ENCODE measurements around the gene ZNF626. TPM values are rescaled to one million over a fixed set of nuclear protein-coding genes. Genes with fewer than 3 reads are reported as not detected.
A peak's percentile ranks its signal among the peaks of the same experiment; 100 is the strongest.
"Not testable (repeated sequence)": the region's sequence is repeated elsewhere in the genome, so short reads cannot be mapped to it uniquely, and the experiment has no call there.

Gene ZNF626
- polyA plus RNA-seq, 1 donor from 2014 or later, result 41.8 TPM

DNA sequence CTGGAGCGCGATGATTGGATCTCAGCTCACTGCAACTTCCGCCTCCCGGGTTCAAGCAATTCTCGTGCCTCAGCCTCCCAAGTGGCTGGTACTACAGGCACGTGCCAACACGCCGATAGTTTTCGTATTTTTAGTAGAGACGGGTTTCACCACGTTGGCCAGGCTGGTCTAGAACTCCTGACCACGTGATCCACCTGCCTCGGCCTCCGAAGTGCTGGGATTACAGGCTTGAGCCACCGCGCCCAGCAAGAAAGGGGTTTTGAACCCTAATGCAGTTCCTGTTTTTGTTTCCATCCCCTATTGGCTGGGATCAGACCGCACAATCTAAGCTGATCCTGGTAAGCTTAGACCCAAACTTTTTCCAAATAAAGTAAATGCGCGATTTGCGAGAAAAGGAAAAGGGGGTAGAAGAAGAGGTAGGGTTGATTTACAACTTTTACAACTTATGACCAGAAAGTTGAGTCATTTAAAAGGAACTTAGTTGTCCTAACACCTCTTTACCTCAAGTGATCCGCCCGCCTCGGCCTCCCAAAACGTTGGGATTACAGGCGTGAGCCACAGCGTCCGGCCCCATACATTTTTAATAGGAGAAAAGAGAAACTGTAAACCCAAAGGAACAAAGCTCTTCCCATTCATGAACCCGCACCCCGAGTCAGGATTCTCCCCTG, 764 bp downstream of the ZNF626 start:
- H3K36me3 ChIP-seq (ENCODE audit: insufficient read depth, low read length), result peaks cover 5% of the 10 kb centered on the region
- peak overlapping the region; percentile 97 for H3K27ac ChIP-seq (ENCODE audit: low read length)
- H3K27me3 ChIP-seq (ENCODE audit: insufficient read depth, low read depth, low read length), result no peaks in the 10 kb centered on the region
- H3K9me3 ChIP-seq (ENCODE audit: low read length), result peaks cover 5% of the 10 kb centered on the region
- H4K20me1 ChIP-seq (ENCODE audit: insufficient read depth), result no peaks in the 10 kb centered on the region
- peak overlapping the region; percentile 71 for H3K4me2 ChIP-seq (ENCODE audit: low read length)
- no peaks in the 10 kb centered on the region for H3F3A ChIP-seq (ENCODE audit: insufficient read depth, low read length, poor library complexity, severe bottlenecking)
- H3K9ac ChIP-seq (ENCODE audit: low read length), result peak overlapping the region; percentile 96
- peaks cover 51% of the 10 kb centered on the region for H3K79me2 ChIP-seq (replicated peaks; ENCODE audit: insufficient read depth, low read length)
- H2AFZ ChIP-seq (ENCODE audit: low read depth, low read length), result peak overlapping the region; percentile 81
- H3K4me3 ChIP-seq (ENCODE audit: low read length), result peak overlapping the region; percentile 79
- peak; percentile 17 for TF ChIP-seq MXI1 (conservative IDR thresholded peaks at IDR 0.05; ENCODE audit: poor library complexity, severe bottlenecking)
- TF ChIP-seq POLR2AphosphoS5 (IDR thresholded peaks at IDR 0.05), result no peak
- H3K9me2 ChIP-seq (ENCODE audit: insufficient read depth, low read length), result no peaks in the 10 kb centered on the region

DNA sequence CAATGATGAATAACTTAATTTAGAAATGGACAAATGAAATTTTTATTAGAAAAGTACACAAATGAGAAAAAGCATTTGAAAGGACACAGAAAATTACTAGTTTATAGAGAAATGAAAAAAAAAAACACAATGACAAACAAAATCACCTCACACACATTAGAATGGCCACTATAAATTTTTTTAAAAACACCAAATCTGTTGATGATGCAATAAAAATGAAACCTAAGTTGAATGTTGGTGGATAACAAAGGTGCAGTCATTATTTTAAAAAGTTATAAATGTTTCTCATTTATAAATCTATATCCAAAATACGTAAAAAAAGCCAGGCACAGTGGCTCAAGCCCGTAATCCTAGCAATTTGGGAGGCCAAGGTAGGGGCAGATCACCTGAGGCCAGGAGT, 20.8 kb downstream of the ZNF626 start:
- no peak overlapping the region for H3K4me2 ChIP-seq (ENCODE audit: low read length)
- peaks cover 11% of the 10 kb centered on the region for H3K79me2 ChIP-seq (replicated peaks; ENCODE audit: insufficient read depth, low read length)
- no peaks in the 10 kb centered on the region for H3K27me3 ChIP-seq (ENCODE audit: insufficient read depth, low read depth, low read length)
- no peak overlapping the region for H3K4me3 ChIP-seq (ENCODE audit: low read length)
- H3K9me2 ChIP-seq (ENCODE audit: insufficient read depth, low read length), result no peaks in the 10 kb centered on the region
- no peak overlapping the region for H3K27ac ChIP-seq (ENCODE audit: low read length)
- no peak overlapping the region for H2AFZ ChIP-seq (ENCODE audit: low read depth, low read length)
- no peaks in the 10 kb centered on the region for H4K20me1 ChIP-seq (ENCODE audit: insufficient read depth)
- H3K9ac ChIP-seq (ENCODE audit: low read length), result no peak overlapping the region
- TF ChIP-seq, protein P1, sequence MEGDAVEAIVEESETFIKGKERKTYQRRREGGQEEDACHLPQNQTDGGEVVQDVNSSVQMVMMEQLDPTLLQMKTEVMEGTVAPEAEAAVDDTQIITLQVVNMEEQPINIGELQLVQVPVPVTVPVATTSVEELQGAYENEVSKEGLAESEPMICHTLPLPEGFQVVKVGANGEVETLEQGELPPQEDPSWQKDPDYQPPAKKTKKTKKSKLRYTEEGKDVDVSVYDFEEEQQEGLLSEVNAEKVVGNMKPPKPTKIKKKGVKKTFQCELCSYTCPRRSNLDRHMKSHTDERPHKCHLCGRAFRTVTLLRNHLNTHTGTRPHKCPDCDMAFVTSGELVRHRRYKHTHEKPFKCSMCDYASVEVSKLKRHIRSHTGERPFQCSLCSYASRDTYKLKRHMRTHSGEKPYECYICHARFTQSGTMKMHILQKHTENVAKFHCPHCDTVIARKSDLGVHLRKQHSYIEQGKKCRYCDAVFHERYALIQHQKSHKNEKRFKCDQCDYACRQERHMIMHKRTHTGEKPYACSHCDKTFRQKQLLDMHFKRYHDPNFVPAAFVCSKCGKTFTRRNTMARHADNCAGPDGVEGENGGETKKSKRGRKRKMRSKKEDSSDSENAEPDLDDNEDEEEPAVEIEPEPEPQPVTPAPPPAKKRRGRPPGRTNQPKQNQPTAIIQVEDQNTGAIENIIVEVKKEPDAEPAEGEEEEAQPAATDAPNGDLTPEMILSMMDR (IDR thresholded peaks at IDR 0.05; ENCODE audit: poor library complexity, severe bottlenecking), result no peak
- TF ChIP-seq EZH2 (IDR thresholded peaks at IDR 0.05; ENCODE audit: borderline replicate concordance, insufficient read depth, low read length, poor library complexity, severe bottlenecking), result no peak
- TF ChIP-seq TAF1 (IDR thresholded peaks at IDR 0.05; ENCODE audit: low read depth), result no peak
- no peak for TF ChIP-seq RAD21 (conservative IDR thresholded peaks at IDR 0.05)
- peaks cover 22% of the 10 kb centered on the region for H3K9me3 ChIP-seq (ENCODE audit: low read length)
- no peaks in the 10 kb centered on the region for H3F3A ChIP-seq (ENCODE audit: insufficient read depth, low read length, poor library complexity, severe bottlenecking)
- peaks cover 52% of the 10 kb centered on the region for H3K36me3 ChIP-seq (ENCODE audit: insufficient read depth, low read length)

DNA sequence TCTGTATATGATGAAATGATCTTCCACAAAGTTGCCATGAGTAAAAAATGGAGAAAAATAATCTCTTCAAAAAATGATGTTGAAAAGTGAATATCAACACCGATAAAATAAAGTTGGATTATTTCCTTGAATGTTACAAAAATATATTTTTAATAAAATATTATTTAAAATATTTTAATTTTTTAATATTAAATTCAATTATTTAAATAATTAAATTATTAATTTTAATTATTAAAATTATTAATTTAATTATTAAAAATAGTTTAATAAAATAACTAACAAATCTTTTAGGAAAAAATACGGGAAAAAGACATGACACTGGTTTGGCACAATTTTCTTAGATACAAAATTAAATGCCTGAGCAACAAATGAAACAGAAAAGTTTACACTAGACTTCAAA, 21.3 kb downstream of the ZNF626 start:
- H3K27ac ChIP-seq (ENCODE audit: low read length), result no peak overlapping the region
- H3K9me2 ChIP-seq (ENCODE audit: insufficient read depth, low read length), result no peaks in the 10 kb centered on the region
- no peak overlapping the region for H3K4me3 ChIP-seq (ENCODE audit: low read length)
- peaks cover 25% of the 10 kb centered on the region for H3K9me3 ChIP-seq (ENCODE audit: low read length)
- peaks cover 54% of the 10 kb centered on the region for H3K36me3 ChIP-seq (ENCODE audit: insufficient read depth, low read length)
- no peaks in the 10 kb centered on the region for H4K20me1 ChIP-seq (ENCODE audit: insufficient read depth)
- no peaks in the 10 kb centered on the region for H3K27me3 ChIP-seq (ENCODE audit: insufficient read depth, low read depth, low read length)
- no peak overlapping the region for H3K4me2 ChIP-seq (ENCODE audit: low read length)
- H3K79me2 ChIP-seq (replicated peaks; ENCODE audit: insufficient read depth, low read length), result peaks cover 11% of the 10 kb centered on the region
- H2AFZ ChIP-seq (ENCODE audit: low read depth, low read length), result no peak overlapping the region
- no peaks in the 10 kb centered on the region for H3F3A ChIP-seq (ENCODE audit: insufficient read depth, low read length, poor library complexity, severe bottlenecking)
- TF ChIP-seq, protein P1 (IDR thresholded peaks at IDR 0.05; ENCODE audit: poor library complexity, severe bottlenecking), result no peak
- TF ChIP-seq POLR2AphosphoS5 (IDR thresholded peaks at IDR 0.05) (no peak), MXI1 (conservative IDR thresholded peaks at IDR 0.05; ENCODE audit: poor library complexity, severe bottlenecking) (no peak), TAF1 (IDR thresholded peaks at IDR 0.05; ENCODE audit: low read depth) (no peak), SMC3 (conservative IDR thresholded peaks at IDR 0.05; ENCODE audit: poor library complexity) (no peak), RAD21 (conservative IDR thresholded peaks at IDR 0.05) (no peak), EP300 (conservative IDR thresholded peaks at IDR 0.05; ENCODE audit: poor library complexity, severe bottlenecking) (no peak), EZH2 (IDR thresholded peaks at IDR 0.05; ENCODE audit: borderline replicate concordance, insufficient read depth, low read length, poor library complexity, severe bottlenecking) (no peak)
- TF ChIP-seq, protein P2, sequence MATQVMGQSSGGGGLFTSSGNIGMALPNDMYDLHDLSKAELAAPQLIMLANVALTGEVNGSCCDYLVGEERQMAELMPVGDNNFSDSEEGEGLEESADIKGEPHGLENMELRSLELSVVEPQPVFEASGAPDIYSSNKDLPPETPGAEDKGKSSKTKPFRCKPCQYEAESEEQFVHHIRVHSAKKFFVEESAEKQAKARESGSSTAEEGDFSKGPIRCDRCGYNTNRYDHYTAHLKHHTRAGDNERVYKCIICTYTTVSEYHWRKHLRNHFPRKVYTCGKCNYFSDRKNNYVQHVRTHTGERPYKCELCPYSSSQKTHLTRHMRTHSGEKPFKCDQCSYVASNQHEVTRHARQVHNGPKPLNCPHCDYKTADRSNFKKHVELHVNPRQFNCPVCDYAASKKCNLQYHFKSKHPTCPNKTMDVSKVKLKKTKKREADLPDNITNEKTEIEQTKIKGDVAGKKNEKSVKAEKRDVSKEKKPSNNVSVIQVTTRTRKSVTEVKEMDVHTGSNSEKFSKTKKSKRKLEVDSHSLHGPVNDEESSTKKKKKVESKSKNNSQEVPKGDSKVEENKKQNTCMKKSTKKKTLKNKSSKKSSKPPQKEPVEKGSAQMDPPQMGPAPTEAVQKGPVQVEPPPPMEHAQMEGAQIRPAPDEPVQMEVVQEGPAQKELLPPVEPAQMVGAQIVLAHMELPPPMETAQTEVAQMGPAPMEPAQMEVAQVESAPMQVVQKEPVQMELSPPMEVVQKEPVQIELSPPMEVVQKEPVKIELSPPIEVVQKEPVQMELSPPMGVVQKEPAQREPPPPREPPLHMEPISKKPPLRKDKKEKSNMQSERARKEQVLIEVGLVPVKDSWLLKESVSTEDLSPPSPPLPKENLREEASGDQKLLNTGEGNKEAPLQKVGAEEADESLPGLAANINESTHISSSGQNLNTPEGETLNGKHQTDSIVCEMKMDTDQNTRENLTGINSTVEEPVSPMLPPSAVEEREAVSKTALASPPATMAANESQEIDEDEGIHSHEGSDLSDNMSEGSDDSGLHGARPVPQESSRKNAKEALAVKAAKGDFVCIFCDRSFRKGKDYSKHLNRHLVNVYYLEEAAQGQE (IDR thresholded peaks at IDR 0.05; ENCODE audit: borderline replicate concordance), result no peak
- H3K9ac ChIP-seq (ENCODE audit: low read length), result no peak overlapping the region

DNA sequence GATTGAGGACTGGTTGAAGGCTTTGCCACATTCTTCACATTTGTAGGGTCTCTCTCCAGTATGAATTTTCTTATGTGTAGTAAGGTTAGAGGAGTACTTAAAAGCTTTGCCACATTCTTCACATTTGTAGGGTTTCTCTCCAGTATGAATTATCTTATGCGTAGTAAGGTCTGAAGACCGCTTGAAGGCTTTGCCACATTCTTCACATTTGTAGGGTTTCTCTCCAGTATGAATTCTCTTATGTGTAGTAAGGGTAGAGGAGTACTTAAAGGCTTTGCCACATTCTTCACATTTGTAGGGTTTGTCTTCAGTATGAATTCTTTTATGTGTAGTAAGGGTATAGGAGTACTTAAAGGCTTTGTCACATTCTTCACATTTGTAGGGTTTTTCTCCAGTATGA, 36.8 kb downstream of the ZNF626 start:
- H3K9me2 ChIP-seq (ENCODE audit: insufficient read depth, low read length); H4K20me1 ChIP-seq (ENCODE audit: insufficient read depth); H3K9ac ChIP-seq (ENCODE audit: low read length); H3K27ac ChIP-seq (ENCODE audit: low read length); H3K27me3 ChIP-seq (ENCODE audit: insufficient read depth, low read depth, low read length); H2AFZ ChIP-seq (ENCODE audit: low read depth, low read length); H3F3A ChIP-seq (ENCODE audit: insufficient read depth, low read length, poor library complexity, severe bottlenecking); H3K79me2 ChIP-seq (replicated peaks; ENCODE audit: insufficient read depth, low read length); H3K4me3 ChIP-seq (ENCODE audit: low read length); H3K4me2 ChIP-seq (ENCODE audit: low read length): not testable (repeated sequence)
- Histone ChIP-seq H3K36me3 (ENCODE audit: insufficient read depth, low read length) (peaks cover 12% of the 10 kb centered on the region), H3K9me3 (ENCODE audit: low read length) (peaks cover 32% of the 10 kb centered on the region)

All from neural cell (in vitro differentiated cells).